ENCODE results near the gene BTNL2.
"Not testable (repeated sequence)": the region's sequence is repeated elsewhere in the genome, so short reads cannot be mapped to it uniquely, and the experiment has no call there.

Gene BTNL2

DNA sequence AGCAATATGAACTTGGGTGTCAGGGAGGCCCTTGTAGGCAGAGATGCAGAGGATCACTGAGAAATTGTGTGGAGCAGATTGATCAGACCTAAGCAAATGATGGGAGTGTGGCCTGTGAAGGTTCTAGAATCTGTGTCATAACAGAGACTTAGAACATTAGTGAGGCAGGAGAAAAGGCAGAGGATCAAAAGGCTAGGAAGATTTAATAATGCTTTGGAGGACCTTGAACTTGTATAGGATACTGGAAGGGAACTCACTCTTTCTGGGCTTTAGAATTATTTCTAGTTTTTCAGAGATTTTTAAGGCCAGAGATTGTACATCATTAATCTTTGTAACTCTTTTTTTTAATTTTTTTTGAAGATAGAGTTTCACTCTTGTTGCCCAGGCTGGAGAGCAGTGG lies 35.2 kb downstream of the BTNL2 start, which contains the start of gene TSBP1:
Gene TSBP1 (minus strand): TSS at position 101 of the 400 bp plus-strand sequence. CDS start 197 bp downstream, outside the sequence.
- H3K4me3 Mint-ChIP-seq, result no peak within 1 kb of the TSS
- DNase-seq, result no peak
- peaks cover 3% of the 10 kb centered on the region for H3K27me3 Mint-ChIP-seq (ENCODE audit: low read depth, poor library complexity)
- no peak within 1 kb of the TSS for H3K27ac Mint-ChIP-seq
- no peaks in the 10 kb centered on the region for H3K36me3 Mint-ChIP-seq (ENCODE audit: low read depth)
- TF ChIP-seq, protein P1, sequence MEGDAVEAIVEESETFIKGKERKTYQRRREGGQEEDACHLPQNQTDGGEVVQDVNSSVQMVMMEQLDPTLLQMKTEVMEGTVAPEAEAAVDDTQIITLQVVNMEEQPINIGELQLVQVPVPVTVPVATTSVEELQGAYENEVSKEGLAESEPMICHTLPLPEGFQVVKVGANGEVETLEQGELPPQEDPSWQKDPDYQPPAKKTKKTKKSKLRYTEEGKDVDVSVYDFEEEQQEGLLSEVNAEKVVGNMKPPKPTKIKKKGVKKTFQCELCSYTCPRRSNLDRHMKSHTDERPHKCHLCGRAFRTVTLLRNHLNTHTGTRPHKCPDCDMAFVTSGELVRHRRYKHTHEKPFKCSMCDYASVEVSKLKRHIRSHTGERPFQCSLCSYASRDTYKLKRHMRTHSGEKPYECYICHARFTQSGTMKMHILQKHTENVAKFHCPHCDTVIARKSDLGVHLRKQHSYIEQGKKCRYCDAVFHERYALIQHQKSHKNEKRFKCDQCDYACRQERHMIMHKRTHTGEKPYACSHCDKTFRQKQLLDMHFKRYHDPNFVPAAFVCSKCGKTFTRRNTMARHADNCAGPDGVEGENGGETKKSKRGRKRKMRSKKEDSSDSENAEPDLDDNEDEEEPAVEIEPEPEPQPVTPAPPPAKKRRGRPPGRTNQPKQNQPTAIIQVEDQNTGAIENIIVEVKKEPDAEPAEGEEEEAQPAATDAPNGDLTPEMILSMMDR (IDR thresholded peaks at IDR 0.05), result no peak
- no peaks in the 10 kb centered on the region for H3K4me1 Mint-ChIP-seq
- peaks cover 4% of the 10 kb centered on the region for H3K9me3 Mint-ChIP-seq

DNA sequence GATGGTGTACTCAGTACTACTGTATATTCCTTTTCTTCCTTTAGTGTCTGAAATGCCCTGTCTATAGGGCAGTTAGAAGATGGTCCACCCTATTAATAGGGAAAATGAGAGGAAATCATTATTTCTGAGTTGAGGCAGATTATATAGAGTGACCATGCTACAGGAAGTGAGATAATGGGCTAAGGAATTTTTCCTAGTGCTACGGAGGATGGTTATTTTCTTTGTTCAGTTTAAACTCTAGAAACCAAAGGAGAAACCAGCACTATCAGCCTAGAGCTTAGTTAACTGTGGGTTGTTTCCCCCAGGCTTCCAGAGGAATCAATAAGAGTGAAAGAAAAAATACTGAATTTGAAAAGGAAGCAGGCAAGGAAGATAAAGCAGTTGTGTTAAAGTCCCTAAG lies 35.8 kb downstream of the BTNL2 start:
- TF ChIP-seq, protein P1 (IDR thresholded peaks at IDR 0.05), result no peak
- no peak overlapping the region for H3K27ac Mint-ChIP-seq
- no peak overlapping the region for H3K4me3 Mint-ChIP-seq
- peaks cover 4% of the 10 kb centered on the region for H3K27me3 Mint-ChIP-seq (ENCODE audit: low read depth, poor library complexity)
- no peaks in the 10 kb centered on the region for H3K4me1 Mint-ChIP-seq
- DNase-seq, result no peak
- H3K36me3 Mint-ChIP-seq (ENCODE audit: low read depth), result no peaks in the 10 kb centered on the region
- H3K9me3 Mint-ChIP-seq, result peaks cover 4% of the 10 kb centered on the region

DNA sequence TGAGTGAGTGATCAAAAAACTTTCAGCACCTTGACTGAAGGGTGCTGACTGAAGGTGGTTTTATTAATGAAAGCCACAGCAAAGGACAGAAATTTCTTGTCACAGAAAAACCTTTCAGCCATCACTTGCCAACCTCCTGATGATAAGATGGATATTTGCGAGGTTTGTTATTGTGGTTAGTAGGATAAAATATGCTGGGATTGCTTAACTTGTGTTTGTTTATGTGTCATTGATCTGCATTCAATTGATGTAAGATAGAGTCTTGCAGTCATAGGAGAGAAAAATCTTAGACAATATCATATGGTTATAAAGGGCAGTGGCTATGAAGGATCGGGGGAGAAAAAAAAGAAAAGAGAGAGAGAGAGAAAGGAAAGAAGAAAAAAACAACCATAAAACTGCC lies 36.5 kb downstream of the BTNL2 start:
- H3K27ac Mint-ChIP-seq, result no peak overlapping the region
- TF ChIP-seq, protein P1 (IDR thresholded peaks at IDR 0.05), result no peak
- peaks cover 3% of the 10 kb centered on the region for H3K4me1 Mint-ChIP-seq
- H3K4me3 Mint-ChIP-seq, result no peak overlapping the region
- H3K36me3 Mint-ChIP-seq (ENCODE audit: low read depth), result no peaks in the 10 kb centered on the region
- no peak for DNase-seq
- H3K27me3 Mint-ChIP-seq (ENCODE audit: low read depth, poor library complexity), result peaks cover 4% of the 10 kb centered on the region
- H3K9me3 Mint-ChIP-seq, result peaks cover 4% of the 10 kb centered on the region

DNA sequence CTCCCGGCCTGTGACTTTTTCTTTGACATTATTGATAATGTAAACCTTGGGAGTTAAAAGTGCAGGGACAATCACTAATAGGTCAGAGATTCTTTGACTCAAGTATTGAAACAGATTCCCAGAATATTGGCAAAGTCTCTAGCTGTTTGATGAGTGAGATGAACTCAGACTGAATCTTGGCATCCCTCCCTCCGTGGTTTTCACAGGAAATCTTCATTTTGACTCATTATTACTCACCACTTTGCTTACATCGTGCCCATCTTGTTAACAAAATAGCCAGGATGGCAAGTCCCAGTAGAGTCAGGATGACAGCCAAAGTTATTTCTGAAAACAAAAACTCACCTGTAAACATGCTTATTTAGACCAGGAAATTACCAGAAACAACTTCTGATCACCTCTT lies 37.3 kb downstream of the BTNL2 start:
- Mint-ChIP-seq H3K4me1 (peaks cover 8% of the 10 kb centered on the region), H3K36me3 (ENCODE audit: low read depth) (no peaks in the 10 kb centered on the region), H3K27ac (no peak overlapping the region), H3K9me3 (peaks cover 4% of the 10 kb centered on the region), H3K4me3 (no peak overlapping the region), H3K27me3 (ENCODE audit: low read depth, poor library complexity) (peaks cover 4% of the 10 kb centered on the region)
- DNase-seq, result no peak
- TF ChIP-seq, protein P1 (IDR thresholded peaks at IDR 0.05), result no peak

DNA sequence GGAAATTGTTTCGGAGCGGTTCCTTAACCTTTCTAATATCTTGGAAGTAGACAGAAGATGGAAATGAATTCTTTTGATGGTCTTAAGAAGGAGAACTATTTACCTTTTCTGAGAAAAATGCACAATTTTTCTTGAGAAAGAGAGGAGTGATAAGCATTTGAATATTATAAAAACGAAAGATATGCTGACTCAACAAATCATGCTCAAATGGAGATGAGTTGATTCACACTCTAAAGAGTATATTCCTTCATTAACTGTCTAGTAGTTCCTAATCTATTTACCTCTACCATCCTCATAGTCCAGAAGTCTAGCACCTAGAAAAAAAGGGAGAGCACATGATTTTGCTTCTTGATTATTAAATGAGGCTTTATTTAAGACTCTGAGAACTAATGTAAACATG lies 39.3 kb downstream of the BTNL2 start:
- H3K9me3 Mint-ChIP-seq, result peaks cover 8% of the 10 kb centered on the region
- H3K4me3 Mint-ChIP-seq, result no peak overlapping the region
- H3K27me3 Mint-ChIP-seq (ENCODE audit: low read depth, poor library complexity), result peaks cover 4% of the 10 kb centered on the region
- TF ChIP-seq, protein P1 (IDR thresholded peaks at IDR 0.05), result no peak
- peaks cover 8% of the 10 kb centered on the region for H3K4me1 Mint-ChIP-seq
- no peak for DNase-seq
- peaks cover 5% of the 10 kb centered on the region for H3K36me3 Mint-ChIP-seq (ENCODE audit: low read depth)
- no peak overlapping the region for H3K27ac Mint-ChIP-seq

DNA sequence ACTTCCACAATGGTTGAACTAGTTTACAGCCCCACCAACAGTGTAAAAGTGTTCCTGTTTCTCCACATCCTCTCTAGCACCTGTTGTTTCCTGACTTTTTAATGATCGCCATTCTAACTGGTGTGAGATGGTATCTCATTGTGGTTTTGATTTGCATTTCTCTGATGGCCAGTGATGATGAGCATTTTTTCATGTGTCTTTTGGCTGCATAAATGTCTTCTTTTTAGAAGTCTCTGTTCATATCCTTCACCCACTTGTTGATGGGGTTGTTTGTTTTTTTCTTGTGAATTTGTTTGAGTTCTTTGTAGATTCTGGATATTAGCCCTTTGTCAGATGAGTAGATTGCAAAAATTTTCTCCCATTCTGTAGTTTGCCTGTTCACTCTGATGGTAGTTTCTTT lies 47.8 kb downstream of the BTNL2 start:
- not testable (repeated sequence) for H3K27me3 Mint-ChIP-seq (ENCODE audit: low read depth, poor library complexity); DNase-seq; H3K27ac Mint-ChIP-seq; H3K4me1 Mint-ChIP-seq; H3K36me3 Mint-ChIP-seq (ENCODE audit: low read depth); H3K9me3 Mint-ChIP-seq; H3K4me3 Mint-ChIP-seq

DNA sequence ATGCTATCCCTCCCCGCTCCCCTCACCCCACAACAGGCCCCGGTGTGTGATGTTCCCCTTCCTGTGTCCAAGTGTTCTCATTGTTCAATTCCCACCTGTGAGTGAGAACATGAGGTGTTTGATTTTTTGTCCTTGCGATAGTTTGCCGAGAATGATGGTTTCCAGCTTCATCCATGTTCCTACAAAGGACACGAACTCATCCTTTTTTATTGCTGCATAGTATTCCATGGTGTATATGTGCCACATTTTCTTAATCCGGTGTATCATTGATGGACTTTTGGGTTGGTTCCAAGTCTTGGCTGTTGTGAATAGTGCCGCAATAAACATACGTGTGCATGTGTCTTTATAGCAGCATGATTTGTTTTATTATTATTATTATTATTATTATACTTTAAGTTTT lies 48.4 kb downstream of the BTNL2 start:
- not testable (repeated sequence) for H3K36me3 Mint-ChIP-seq (ENCODE audit: low read depth); H3K4me3 Mint-ChIP-seq; H3K9me3 Mint-ChIP-seq; H3K4me1 Mint-ChIP-seq; H3K27me3 Mint-ChIP-seq (ENCODE audit: low read depth, poor library complexity); DNase-seq; H3K27ac Mint-ChIP-seq

Measured in nephron progenitor cell (in vitro differentiated cells).